GM12874 (cell line): ENCODE data around the gene STOML2.

Source experiments
- CTCF ChIP-seq: IDR thresholded peaks from 2 replicates; pipeline ENCODE4 v1.5.1; 2011; ENCODE audit warnings: low read depth, mild to moderate bottlenecking, control low read depth, low read length, moderate library complexity; ENCODE audit not compliant: insufficient read depth

Gene STOML2

GRCh38 chr9:35102769-35103659 lies at the start of gene STOML2:
TSS of gene STOML2 (minus strand) at chr9:35103131. CDS start at chr9:35103094, 37 bp downstream.
- TF ChIP-seq CTCF, result no peak

GRCh38 chr9:35142037-35142436 lies 39.1 kb upstream of the STOML2 start:
- TF ChIP-seq CTCF, result no peak

- no peak for TF ChIP-seq CTCF
These were observed 37.2 kb upstream of the STOML2 start for GRCh38 chr9:35140093-35140492.

GRCh38 chr9:35136866-35137265 lies 33.9 kb upstream of the STOML2 start:
- TF ChIP-seq CTCF, result no peak

- no peak for TF ChIP-seq CTCF
These were observed 33.1 kb upstream of the STOML2 start for GRCh38 chr9:35135988-35136387.

- no peak for TF ChIP-seq CTCF
These were observed 32.0 kb upstream of the STOML2 start for GRCh38 chr9:35134920-35135319.

GRCh38 chr9:35116898-35117551 lies 14.1 kb upstream of the STOML2 start:
- peak; percentile 89 for TF ChIP-seq CTCF
